NCI-H1436 (cell line): ENCODE results near the gene ATP13A3.

Source experiments
- DNase-seq: peaks from one replicate; lab custom pipeline; 2025; lab: John Stamatoyannopoulos, UW

Gene ATP13A3

DNA sequence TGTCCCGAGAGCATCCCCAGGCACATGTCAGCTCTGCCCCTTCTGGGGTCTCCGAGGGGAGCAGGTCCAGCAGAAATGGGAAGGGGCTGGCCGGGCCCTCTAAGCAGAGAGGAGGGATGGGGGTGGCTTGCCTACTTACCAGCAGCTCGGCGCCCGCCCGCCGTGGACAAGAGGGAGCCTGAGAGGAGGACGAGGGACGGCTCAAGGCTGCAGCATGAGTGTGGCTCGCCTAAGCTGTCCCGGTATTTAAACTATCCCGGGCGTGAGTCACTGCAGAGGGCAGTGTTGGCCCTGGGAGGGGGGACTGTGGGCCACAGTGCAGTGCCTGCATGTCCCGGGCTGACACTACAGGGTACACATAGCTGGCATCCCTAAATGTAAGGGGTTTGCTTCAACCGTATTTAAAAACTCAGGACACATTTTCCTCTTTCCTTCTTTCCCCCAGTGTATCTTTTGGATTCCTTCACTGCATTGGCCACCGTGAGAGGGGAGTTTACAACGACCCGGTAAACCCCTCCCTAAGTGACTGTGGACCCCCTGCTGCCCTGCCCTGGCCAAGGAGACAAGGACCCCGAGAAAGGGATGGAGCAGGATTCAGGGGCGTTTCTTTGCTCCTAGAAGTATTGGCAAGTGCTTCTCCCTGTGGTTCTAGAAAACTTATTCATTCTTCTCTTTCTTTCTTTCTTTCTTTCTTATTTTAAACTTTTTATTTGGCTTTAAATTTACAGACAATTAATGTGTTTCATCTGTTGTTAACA is 117.1 kb downstream of the ATP13A3 start, which contains the start of gene LRRC15:
LRRC15 (minus strand) TSS at position 222 of the 758 bp plus-strand sequence. CDS start 8,700 bp downstream, outside the sequence.
- no peak for DNase-seq

DNA sequence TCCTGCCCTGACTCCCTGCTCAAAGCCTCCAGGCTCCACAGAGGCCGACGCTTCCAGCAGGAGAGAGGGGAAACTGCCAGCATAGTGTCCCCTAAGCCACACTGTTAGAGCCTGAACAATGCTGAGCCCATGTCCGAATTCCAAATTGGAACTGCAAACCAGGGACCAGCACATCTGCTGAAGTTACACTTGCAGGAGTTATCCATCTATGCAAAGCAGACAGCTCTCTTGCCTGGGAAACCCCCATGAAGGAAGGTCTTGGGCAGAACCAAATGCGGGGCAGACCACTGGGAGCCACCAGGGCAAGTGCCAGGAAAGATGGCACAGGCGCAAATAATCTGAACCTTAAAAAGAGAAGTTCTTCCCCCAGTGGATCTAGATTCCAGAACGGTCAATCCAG is 117.9 kb downstream of the ATP13A3 start:
- DNase-seq, result no peak

DNA sequence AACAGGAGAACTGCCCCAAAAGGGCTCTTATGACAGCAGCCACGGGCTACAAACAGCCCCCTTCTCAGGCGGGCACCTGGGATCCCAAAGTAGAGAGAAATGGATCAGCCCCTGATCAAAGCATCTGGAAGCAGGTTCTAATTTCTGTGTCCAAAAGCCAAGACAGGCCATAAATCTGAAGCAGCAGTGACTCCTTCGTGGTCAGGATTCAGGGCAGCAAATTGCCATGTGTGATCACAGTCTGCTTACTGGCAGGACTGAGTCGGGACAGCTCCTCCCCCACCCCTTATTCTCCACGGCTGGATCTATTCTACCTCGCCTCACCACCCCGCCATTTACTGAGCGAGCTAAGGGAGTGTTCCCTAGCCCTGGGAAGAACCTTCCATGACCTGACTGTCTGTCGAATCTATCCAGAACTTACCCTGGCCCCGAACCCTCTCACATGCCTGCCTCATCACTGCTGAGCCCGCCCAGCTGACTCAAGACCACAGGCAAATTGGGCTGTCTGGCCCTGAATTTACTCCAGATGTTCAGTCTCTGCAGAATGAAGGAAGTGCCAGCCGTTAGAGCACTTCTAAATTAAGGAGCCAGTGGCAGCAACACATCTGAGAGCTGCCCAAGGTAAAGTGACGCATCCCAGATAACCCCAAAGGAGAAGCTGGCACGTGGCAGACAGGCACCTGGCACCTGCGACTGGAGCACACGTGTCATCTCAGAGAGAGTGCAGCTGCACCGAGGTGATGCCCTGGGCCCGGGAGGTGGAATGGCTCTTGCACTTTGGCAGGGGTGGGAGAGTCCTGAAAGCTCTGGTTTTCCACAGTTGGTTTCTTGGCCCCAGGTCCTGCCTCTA is 118.6 kb downstream of the ATP13A3 start:
- no peak for DNase-seq

DNA sequence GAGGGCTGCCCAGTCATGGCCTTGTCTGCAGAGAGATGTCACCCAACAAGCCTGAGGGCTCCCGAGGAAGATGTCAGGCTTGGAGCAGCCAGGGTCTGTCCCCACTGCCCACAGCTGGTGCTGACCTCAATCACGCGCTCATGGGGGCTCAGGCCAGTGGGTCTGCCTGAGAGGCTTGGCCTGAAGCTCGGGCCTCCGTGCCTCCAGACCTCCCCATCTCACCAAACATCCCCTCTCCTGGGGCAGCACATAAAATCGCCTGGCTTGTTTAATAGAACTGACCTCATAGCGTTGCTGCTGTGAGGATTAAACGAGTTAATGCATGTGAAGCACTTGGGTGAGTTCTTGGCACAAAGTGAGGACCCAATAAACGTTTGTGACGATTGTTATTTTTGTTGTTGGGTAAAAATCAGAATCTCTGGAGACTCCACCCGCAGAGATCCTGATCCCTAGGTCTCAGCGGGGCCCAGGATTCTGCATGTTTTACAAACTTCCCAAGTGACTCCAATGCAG is 120.8 kb downstream of the ATP13A3 start:
- no peak for DNase-seq

DNA sequence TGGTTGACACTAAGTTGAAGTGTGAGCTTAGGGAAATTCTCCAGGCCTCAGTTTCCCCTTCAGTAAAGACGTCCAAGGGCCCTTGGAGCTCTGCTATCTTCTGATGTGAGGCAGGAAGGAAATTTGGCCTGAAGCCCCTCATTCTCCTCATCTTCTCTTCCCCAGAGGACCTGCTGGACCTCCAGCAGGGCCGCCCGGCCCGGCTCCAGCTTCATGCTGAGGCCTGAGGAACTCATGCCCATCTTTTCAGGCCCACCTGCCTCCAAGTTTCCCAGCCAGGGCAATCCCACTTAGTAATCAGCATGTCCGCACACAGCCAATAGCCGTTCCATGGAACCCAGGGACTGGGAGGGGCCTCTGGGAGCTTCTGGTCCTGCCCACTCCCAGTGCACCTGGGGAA is 121.3 kb downstream of the ATP13A3 start:
- DNase-seq, result no peak

DNA sequence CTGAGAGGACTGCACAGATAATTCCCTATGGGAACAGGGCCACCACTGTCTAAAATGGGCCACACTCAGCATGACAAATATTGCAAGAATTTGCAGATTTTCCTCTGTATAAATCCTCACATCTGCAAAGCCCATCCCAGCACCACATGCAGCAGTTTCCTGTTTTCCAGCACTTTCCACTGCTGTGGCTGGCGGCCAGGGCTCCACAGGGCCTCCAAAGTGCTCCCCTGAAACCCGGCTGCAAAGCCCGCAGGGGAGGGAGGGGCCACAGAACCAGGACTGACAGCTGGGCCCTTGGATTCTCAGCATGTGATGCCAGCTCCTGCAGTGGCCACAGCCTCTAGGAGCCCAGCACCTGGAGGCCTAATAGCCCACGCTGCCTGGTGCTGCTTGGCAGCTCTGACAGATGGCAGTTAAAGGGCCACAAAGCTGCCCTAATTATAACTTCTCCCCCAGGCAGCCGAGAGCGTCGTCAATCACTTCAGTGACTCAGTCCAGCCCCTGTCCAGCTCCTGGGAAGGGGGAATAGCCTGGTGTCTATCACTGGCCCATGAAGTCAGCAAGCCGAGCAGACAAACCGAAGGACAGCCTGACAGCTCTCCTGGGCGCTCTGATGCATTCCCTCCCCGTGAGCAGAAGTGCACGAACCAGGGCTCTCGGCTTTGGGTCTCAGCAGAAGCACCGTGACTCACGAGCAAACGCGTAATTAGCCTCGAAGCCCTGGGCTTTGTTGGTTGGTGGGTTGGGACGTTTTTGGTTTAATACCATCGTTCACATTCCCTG is 122.0 kb downstream of the ATP13A3 start:
- DNase-seq, result peak; percentile 32

DNA sequence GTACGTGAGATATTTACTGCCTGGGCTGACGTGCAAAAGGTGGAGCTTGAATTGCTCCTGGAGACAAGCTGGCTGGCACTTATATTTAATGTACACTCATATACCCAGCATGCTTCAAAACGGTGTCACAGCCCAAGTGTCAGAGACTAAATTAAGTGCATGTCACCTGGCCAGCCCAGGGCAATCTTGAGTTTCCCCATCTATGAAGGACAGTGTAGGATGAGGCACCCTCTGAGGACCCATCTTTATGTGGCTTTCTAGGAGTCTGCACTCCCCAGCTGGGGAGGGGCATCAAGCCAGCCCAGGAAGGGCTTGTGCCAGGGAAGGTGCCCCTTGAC is 122.5 kb downstream of the ATP13A3 start:
- DNase-seq, result no peak

DNA sequence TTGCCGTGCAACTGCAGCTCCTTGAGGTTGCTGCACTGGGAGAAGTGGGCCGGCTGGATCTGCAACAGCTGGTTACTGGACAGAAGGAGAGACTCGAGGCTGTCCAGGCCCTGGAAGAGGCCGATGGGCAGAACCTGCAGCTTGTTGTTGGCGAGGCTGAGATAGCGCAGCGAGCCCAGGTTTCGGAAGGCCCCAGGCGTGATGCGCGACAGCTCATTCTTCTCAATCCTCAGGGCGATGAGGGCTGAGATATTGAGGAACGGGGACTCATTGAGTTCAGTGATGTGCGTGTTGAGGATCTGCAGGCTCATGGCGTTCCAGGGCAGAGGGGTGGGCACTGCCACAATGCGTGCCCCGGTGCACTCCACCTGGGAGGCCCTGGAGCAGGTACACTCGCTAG is 126.2 kb downstream of the ATP13A3 start:
- no peak for DNase-seq

DNA sequence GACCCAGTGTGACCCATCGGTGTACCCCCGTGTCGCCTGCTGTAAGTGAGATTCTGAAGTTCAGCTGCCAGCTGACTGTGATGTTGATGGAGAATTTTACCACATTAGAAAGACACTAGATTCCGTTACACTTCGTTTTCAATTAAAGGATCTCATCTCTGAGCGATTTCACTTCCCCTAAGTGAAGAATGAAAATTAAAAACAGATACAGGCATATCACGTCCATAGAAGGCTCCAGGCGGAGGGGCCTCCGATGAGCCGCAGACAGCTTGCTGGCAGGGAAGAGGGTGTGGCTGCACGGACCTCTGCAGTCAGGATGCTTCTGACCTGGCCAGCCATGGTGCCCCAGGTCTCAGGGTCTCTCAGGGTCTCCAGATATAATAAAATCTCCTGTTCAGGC is 129.1 kb downstream of the ATP13A3 start:
- DNase-seq, result no peak

DNA sequence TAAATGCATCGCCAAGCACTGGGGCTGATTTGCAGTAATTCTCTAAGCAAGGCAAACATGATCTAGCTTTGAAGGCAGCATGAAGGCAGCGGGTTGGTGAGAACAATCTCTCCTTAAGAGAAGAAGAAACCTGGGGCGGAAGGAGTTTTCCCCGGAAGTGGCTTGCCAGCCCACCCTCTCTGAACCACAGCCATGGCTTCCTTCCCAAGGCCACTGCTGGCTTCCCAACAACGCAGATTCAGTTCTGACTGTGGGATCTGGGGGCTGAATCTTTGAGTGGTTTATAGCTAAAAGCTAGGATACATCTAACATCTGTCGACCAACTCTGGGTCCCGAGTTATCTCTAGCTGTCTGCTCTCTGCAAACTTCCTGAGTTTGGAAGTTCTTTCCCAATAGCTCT is 131.4 kb downstream of the ATP13A3 start:
- DNase-seq, result no peak

DNA sequence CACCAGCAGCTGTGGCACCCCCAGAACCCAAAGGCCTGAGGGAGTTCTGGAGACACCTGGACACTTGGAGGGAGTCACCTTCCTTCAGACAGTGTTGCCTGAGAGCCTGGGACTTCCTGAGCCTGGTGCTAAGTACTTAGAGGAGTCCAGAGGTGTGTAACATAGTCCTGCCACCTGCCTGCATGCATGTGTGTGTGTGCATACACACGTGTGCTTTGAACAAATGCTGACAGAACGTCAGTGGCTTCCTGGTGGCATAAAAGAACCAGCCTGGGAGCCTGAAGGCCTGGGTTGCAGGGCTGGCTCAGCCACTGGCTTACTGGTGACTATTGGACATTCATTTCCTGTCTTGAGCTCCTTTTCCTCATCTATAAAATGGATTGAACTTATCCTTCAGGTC is 132.5 kb downstream of the ATP13A3 start:
- DNase-seq, result no peak
